AG10803 (cell line): ENCODE measurements around the gene DMBX1.
A peak's percentile ranks its signal among the peaks of the same experiment; 100 is the strongest.

Source experiments
- DNase-seq: peaks from one replicate; pipeline ENCODE4 v3.0.0; 2010; ENCODE audit warnings: low read depth
- H3K4me3 ChIP-seq: 2 replicates; pipeline ENCODE4 v1.5.1; 2011; ENCODE audit warnings: mild to moderate bottlenecking, low read length, control low read depth
- CTCF ChIP-seq: conservative IDR thresholded peaks from 2 replicates; pipeline ENCODE4 v1.5.1; 2011; ENCODE audit warnings: mild to moderate bottlenecking, low read length, control low read depth, inconsistent platforms

Gene DMBX1

DNA sequence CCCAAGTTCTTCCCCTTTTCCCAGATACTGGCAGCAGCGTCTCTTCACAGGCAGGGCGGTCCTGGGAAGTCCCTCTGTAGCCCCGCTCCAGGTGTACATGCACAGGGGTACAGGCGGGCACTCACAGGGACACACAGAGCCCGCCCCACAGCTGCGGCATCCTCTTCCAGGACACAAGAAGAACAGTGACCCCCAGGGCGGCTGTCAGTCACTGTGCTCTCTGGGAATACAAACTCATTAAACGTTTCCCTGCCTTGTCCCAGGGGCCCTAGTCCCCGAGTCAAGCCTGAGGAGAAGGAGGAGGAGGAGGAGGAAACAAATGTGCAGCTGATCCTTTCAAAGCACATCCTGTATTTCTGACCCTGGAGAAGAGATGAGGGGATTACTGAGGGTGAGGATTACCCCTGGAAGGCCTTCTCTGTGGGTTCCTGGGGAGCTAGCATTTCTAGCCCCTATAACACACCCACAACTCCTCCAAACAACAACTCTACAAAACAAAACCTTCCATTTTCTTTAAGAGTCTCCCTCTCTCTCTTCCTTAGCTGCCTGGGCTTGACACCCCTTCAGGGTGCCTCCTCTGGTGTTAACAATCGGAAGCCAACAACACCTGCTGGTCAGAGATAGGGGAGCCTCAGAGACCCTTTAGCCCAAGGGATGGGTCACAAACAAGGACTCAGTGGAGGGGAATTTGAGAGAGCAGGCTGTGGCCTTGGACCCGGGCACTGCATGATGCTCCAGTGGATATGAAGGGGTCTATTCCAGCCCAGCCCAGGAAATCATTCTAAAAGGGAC lies 28.4 kb upstream of the DMBX1 start:
- H3K4me3 ChIP-seq, result no peak overlapping the region
- DNase-seq, result no peak
- TF ChIP-seq CTCF, result no peak

DNA sequence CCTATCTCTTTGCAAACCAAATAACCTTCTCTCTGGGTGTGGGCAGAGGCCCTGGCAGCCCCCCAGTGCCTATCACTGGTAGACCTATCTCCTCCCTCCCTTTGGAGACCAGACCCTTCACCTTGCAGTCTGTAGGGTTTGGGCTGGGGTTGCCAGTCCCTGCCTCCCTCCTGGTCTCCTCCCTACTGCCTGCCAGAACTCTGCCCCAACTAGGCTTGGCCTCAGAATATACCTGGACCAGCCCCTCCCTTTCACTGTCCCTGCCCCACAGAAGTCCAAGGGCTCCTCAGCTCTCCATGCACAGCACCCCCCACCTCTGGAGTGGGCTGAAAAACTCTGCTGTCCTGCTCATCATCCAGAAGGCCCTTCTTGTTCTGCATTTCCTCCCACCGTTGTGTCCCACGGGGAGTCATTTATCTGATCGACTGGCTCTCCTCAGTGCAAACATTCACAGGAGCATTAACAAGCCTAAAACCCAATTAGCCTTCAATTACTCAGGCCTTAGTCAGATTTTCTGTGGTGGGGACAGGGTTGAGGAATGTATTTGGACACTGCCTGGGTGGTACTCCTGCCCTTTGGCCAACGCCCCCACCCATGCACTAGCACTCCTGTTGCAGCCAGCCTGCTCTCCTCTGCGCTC lies 27.7 kb upstream of the DMBX1 start:
- H3K4me3 ChIP-seq, result no peak overlapping the region
- TF ChIP-seq CTCF, result no peak
- no peak for DNase-seq

DNA sequence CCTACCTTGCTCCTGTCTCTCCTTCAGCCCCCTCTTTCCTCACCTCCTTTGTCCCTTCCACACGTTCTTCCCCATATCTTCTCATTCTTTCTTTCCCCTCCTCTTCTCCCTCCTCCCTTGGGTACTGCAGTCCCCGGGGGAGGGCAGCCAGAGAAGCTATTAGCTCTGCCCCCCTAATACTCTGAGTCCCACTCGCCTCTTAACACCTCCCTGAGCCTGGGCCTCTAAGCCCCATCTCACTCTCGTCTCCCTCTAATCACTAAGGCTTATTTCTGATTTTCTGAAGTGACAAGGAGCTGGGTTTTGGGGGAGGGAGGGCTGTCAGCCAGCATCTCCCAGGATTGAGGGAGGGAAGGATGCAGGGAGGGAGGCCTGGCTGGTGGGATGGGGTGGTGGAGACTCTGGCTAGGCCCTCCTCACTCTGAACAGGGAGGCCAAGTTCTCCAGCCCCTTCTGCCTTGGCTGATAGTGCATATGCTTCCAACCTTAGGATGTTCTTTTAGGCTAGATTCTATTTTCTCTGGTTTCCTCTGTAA lies 25.6 kb upstream of the DMBX1 start:
- no peak for DNase-seq
- no peak for TF ChIP-seq CTCF
- no peak overlapping the region for H3K4me3 ChIP-seq

DNA sequence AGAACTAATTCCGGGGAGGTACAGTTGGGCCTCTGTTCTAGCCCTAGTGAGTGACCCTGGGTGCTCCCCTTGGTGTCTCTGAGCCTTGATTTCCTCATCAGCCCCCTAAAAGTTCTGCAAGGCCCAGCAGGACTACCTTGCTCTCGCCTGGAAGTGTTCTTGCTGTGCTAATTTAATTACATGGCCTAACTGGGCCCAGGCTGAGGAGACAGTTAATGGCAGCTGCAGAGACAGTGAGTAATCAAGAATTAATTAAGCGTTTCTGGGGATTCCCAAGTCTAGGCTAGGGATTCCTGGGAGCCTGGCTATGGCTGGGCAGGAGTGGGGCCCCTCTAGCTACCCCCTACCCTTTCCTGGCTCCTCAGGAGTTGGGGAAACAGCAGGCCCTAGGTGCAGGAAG lies 24.7 kb upstream of the DMBX1 start:
- no peak for DNase-seq
- no peak overlapping the region for H3K4me3 ChIP-seq
- no peak for TF ChIP-seq CTCF

DNA sequence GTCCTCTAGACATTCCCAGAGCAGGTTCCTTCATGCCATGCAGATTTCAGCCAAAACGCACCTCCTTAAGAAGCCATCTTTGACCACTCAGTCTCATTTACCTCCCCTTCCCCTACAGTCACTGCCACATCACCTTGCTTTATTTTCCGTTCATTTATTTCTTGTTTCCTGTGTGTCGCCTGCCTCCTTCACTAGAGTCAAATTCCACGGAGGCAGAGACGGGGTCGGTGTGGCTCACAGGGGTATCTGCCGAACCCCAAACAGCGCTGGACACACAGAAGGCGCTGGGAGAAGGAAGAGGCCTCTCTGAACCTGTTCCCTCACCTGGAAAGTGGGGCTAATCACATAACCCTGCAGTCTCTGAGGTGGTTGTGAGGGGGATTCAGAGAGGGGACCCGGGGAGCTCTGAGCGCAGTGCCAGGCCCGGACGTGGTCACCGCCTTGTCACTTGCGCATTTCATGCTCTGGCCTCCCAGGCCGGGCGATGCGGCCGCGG lies 23.6 kb upstream of the DMBX1 start:
- no peak for DNase-seq
- no peak for TF ChIP-seq CTCF
- H3K4me3 ChIP-seq, result no peak overlapping the region

DNA sequence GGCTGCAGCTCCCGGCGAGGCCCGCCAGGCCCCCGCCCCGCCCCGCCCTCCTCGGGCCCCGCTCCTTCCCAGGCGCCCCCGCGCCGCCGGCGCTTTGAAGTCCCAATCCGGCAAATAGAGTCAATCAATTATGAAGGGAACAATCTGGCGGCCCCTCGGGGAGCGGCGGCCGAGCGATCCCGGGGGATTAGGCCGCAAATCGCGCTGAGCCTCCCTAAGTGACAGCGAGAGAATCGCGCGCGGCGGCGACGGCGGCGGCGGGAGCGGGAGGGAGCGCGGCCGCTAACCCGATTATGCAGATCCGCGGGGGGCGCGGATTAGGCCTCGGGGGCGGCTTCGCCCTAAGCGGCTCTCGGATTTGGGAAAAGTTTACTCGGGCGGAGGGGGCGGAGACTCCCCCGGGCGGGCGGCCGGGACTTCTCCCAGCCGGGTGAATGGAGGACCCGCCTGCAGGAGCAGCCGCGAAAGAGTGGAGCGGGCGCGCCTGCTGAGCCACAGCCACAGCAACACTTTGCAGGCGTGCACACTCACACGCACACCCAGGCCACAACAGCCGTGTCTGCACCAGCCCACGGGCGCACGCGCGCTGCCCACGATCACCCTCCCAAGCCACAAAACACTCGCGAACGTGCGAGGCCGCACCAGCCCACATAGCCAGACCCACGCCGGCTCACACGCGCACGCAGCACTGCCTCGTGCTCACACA lies 23.0 kb upstream of the DMBX1 start:
- H3K4me3 ChIP-seq, result peak overlapping the region; percentile 46
- TF ChIP-seq CTCF, result no peak
- peak; percentile 18 for DNase-seq

GRCh38 chr1:46467183-46467504 lies 22.5 kb upstream of the DMBX1 start:
- no peak for TF ChIP-seq CTCF
- DNase-seq, result no peak
- peak overlapping the region; percentile 46 for H3K4me3 ChIP-seq
